Measurements from ENCODE around the gene DFFB.
A peak's percentile ranks its signal among the peaks of the same experiment; 100 is the strongest.

DFFB gene

DNA sequence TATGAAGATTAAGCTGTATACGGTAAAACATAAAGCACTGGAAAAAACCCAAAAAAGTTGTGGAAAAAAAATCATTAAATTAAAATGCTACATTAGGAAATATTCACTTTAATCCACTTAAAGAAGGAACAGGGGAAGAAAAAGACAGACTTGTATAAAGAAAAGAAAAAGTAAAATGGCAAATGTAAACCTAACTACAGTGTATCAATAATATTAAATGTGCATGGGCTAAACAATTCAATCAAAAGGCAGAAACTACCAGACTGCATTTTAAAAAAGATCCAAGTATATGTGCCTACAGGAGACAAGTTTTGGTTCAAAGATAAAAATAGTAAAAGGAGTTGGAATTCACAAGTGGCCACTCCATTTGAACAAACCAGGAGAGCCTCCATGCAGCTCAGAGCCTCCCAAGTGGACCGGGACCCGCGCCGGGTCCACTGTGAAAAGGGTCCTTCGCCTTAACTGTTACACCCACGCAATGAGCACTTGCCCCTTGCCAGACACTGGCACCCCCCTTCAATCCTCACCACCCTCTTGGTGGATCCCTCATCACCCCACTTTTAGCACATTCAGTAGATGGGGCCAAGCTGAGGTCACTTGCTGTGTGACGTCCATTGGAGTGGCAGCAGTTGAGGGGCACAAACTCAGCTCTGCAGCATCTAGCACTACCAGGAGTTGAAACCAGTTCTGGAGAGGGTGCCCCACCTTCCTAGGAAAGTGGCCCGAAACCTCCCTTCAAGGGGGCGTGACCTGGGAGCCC, 41.9 kb downstream of the DFFB start:
- DNase-seq = no peak

- DNase-seq = peak; percentile 74
These were observed 42.5 kb downstream of the DFFB start for GRCh38 chr1:3899754-3900149.

DNA sequence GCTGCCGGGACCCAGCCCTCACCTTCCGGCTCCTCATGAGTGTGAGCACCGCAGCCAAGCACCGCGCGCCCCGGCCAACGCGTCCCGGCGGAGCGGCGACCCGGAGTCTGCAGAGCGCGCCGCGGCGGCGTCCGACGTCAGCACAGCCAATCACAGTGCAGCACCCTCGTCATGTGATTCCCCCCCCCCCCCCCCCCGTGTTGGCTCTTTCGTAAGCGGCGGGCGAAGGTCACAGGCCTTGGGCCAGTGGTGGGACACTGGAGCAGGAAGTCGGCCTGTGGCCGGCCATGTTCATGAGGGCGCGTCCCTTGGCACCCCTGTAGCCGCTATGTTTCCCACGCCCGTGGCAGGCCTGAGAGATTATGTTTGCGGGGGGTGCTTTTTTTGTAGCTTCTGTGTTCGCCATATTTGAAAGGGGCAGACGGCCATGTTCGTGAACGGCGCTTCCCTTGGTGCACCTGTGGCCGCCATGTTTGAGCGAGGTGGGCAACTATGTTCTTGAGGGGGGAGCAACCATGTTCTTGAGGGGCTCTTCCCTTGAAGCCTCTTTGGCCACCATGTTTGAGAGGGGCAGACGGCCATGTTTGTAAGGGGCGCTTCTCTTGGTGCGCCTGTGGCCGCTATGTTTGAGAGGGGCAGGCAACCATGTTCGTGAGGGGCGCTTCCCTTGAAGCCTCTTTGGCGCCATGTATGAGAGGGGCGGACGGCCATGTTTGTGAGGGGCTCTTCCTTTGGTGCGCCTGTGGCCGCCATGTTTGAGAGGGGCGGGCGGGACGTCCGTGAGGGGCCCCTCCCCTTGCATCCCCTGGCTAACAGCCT, 43.1 kb downstream of the DFFB start, which contains the start of gene C1orf174:
TSS of gene C1orf174 (minus strand) at position 123 of the 819 bp plus-strand sequence. CDS start at position 37, 86 bp downstream.
- peak; percentile 97 for DNase-seq

DNA sequence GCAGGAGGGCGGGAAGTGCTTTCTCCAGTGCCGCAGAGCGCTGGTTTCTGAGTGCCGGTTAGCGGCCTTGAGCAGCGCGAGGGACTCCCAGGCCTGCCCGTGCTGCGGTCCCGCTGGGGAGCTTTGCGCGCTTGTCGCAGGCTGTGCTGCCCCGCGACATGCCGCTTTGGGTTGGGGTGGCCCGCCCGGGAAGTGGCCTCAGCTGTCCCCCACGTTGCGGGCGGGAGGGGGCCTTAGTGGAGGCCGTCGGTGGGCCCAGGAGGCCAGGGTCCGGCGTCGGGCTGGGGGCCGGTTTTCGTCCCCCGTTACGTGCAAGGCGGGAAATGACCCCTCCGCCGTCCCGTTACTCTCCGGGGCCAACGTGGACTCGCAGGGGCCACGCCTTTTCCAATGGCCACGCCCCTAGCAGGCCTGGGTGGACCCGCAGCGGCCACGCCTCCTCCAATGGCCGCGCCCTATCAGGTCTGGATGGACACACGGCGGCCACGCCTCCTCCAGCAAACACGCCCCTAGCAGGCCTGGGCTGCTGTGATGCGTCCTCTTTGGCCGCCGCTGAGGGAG, 43.8 kb downstream of the DFFB start:
- peak; percentile 95 for DNase-seq

DNA sequence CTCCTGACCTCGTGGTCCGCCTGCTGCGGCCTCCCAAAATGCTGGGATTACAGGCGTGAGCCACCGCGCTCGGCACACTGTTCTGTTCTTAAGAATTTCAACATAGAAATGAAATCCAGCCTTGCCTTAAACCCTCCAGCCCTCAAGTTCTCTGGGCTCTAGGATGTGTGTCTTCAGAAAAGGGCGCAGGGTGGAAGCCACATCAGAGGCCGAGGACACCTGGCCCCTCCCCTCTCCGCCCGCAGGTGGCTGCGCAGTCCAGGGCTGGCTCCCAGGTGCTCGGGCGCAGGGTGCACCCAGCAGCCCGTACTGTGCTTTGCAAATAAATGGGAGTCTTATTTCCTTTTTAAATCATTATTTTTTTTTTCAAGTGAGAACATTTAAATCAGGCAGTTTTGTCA, 44.8 kb downstream of the DFFB start:
- peak; percentile 82 for DNase-seq

DNA sequence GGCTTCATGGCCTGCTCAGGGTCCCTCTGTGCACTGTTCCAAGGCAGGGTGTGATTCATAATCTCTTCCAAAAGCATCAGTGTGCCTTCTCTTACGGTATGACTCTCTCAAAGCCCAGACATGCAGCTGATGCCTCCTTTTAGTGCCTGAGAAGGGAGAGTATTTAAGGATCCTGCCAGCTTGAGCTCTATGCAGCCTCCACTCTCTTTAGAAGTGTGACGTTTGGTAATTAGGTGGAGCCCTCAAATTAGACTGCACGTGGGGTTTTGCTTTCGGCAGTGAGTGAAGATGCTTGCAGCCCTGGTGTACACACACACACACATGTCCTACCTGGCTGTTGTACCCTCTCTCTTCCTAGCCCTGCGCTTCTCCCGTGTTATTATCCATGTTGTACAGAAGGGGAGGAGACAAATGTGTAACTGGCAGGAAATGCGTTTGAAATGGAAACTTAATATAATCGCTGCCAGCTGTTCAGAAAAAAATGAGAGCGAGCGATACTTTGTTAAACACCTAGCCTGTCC, 45.4 kb downstream of the DFFB start:
- DNase-seq = peak; percentile 63

DNA sequence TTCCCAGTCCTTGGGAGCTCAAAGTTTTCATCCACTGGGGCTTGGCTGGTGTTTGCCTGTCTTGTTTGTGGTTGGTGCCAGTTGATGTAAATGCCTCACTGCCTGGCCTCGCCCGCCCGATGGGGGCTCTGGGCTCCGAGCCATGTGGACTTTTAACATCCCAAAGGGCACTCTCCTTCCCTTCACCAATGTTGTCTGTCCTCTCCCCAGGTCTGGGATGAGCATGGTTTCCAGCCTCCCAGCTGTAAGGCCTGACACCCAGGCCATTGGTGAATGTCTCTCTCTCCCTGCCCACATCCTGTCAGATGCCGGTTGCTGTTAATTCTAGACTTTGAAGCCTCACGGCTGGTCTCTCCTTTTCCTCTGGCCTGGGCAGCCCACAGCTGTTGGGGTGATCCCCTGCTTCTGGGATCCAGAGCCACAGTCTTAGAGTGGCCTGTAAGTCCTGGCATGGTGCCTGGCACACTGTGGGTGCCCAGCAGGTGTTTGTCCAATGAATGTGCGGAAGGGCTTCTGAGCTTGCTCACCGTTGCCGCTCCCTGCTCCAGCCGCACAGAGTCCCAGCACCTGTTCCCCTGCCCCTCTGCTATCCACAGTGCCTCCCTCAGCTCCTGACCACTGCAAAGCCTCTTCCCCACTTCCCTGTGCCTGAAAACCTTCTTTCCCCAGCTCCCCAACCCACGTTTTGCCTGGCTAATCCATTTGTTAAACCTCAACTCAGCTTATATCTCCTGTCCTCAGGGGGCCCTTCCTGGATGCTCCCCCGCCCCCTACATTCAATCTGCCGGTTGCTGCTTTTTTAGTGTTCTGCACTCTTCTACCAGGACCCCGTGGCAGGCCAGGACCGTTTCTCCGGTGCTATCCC, 46.1 kb downstream of the DFFB start:
- DNase-seq = peak; percentile 57

- peak; percentile 56 for DNase-seq
These were observed 46.9 kb downstream of the DFFB start for GRCh38 chr1:3904006-3904842.

GRCh38 chr1:3904843-3905185, 47.5 kb downstream of the DFFB start:
- DNase-seq = peak; percentile 46

- peak; percentile 36 for DNase-seq
These were observed 48.1 kb downstream of the DFFB start for GRCh38 chr1:3905266-3905952.

DNA sequence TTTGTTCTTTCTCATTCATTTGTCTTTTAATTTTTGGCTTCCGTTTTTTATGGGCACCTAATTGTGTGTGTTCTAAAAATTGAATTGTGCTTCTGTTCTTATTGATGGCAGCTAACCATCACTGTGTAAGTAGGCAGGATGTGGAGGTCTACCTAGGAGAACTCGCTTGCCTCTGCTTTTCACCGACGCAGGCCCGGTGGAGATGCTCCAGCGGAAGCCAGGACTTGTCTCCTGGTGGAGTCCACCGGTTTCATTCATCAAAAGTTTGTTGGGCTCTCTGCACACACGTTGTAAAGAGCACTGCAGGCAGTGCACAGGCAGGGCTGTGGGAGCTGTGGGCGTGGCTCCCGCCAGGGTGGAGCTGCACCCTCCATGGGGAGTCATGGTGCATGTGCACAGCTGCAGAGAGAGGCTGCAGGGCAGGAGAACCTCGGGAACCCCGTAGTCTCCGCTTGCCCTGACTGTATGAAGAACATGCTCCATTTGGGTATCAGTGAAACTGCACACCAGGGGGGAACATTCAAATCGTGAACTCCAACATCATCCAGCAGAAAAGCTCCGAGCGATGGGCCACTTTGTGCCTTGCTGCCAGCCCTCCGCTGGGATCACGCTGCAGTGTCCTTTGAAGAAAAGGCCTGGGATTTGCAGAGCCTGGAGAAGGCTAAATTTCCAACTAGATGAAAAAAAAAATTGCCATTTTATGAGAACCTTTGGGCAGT, 48.8 kb downstream of the DFFB start:
- peak; percentile 39 for DNase-seq

DNA sequence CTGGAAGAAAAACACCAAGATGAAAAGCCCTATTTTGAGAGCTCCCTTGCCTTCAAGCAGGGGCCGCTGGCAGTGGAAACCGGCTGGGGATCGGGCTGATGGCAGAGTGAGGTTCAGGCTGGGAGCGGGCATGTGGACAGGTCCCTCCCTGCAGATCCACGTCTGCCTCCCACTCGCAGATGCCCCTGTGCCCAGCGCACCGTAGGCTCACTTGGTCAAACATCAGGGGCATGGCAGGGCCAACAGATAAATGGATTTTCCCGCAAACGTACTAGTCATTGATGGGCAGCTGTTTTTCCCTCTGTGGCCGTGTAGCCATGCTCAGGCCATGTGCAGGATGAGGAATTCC, 49.4 kb downstream of the DFFB start:
- DNase-seq = peak; percentile 57

GRCh38 chr1:3907031-3907534, 49.8 kb downstream of the DFFB start:
- peak; percentile 68 for DNase-seq

- DNase-seq = peak; percentile 56
These were observed 50.4 kb downstream of the DFFB start for GRCh38 chr1:3907621-3908165.

DNA sequence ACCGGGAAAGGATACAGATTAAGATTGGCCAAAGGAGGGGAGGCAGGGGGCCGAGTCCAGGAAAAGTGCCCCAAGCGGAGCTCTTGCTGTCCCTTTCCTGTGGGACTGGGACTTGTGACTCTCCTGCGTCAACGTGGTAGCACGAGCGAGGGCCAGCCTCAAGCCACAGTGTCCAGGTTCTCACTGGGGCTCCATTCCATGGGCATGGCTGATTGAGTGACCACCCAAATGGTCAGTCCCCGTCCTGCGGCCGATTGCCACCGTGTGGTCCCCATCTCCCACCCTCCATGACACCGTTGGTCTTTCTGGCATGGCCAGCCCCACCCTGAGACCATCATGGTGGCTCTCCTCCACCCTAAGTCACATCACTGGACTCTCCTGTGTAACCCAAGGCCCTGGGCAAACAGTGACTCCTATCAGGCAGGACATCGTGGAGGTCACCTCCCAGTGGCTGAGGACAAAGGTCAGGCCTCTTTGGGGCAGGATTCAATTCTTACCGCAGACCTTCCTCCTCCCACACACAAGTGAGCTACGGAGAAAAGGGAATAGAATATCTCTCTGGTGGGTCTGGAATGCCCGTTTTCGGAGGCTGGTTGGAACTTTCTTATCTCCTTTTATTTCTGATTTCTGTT, 51.7 kb downstream of the DFFB start:
- DNase-seq = peak; percentile 33

- peak; percentile 42 for DNase-seq
These were observed 52.3 kb downstream of the DFFB start for GRCh38 chr1:3909615-3910014.

DNA sequence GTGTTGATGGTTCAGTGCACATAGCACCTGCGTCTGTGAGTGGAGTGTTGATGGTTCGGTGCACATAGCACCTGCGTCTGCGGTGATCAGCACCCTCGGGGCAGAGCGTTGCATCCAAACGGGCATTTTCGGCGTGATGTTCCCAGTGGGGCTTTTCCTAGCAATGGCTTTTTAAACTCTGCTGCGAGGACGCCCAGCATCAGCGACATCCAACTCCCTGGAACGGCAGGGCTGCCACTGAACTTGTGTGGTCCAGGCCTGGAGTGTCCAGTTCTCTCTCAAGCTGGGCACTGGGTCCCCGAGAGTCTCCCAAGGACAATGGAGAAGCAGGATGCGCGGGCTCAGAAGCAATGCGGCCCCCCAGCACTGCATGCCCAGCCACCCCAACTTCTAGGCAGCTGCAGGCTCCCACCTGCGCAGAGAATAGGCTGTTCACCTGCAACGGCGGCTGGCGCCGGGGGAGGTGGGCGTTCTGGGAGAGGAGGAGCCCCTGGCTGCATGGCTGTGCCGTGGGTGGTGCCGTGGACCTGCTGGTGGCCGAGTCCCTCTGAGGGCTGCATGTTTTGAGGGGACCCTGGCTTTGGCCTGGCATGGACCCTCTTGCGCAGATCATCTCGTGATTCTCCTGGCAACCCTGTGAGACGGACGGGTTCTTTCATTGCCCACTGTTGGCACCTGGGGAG, 52.9 kb downstream of the DFFB start:
- DNase-seq = peak; percentile 58

All from activated effector memory CD4-positive, alpha-beta T cell treated with anti-CD3 and anti-CD28 coated beads, Interleukin-2, amount 50 U/mL, for 16 hours (primary cell).